T47D (cell line): ENCODE measurements around the gene LAMC3.
A peak's percentile ranks its signal among the peaks of the same experiment; 100 is the strongest.

Source experiments
- DNase-seq, 2 experiments: peaks; one replicate each; pipeline versions ENCODE4 v3.0.0 to v3.0.0-alpha.2; 2011 to 2012; ENCODE audit warnings: low read depth in 1 of 2, low spot score in 1 of 2
- JUND ChIP-seq: IDR thresholded peaks from 2 replicates; pipeline ENCODE4 v1.6.1; 2012; ENCODE audit warnings: low read depth
- in situ Hi-C: cut with HindIII; loops from 2 replicates; pipeline ENCODE4 v1.10.0; 2016; ENCODE audit warnings: low sequenced_read_pairs, low pct_unique_long_range_greater_than_20kb

LAMC3 gene

DNA sequence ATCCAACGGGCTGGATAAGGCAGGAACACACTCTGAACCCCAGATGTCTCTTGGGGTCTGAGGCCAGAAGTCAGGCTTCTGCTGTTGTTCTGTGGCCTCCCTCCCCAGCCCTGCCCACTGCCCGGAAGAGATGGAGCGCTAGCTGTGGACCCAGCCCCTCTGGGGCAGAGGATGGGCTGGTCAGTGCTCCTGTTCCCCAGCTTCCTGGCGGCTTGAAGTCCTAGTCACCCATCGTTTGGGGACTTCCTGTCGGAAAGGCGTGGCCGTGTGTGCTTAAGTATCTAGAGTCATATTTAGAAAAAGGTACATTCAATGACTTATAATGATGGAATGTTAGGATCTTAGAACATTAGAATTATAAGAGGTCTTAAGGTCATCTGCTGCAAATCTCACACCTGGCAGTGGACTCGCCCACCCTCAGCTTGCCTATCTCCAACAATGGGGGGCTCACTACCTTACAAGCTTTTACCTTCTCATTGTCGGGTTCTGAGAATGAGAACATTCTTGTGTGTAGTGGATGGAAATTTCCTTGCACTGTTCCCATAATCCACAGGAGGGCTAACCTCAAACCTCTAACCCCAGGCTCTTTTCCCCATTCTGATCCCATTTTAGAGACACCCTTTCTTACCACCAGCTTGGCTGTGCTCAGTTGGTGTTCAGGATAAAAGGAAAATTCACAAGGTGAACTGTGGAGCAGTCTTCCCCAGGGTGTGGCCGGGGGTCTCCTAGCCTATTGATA lies 74.0 kb downstream of the LAMC3 start:
- no peak for TF ChIP-seq JUND
- no peak for DNase-seq
- in situ Hi-C loops, result no loop called here

DNA sequence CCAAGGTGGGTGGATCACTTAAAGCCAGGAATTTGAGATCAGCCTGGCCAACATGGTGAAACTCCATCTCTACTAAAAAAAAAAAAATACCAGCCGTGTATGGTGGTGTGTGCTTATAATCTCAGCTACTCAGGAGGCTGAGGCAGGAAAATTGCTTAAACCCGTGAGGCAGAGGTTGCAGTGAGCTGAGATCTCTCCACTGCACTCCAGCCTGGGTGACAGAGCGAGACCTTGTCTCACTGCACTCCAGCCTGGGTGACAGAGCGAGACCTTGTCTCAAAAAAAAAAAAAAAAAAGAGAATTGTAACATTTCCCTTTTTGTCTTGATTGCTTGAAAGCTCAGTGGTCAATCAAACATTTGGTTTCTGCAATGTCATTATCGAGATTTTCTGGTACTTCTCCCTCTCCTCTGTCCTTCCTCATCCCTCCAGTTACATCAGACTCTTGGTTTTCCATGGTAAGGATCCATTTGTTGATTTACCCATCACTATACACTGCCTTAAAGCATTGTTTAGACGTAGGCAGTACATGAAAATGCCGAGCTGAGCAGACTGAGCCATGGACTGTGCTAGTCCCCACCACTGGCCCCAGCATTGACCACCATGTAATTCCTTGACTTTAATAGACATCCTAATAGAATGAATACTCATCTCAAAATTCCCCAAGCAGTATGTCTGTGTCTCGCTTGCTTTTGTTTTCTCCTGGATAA lies 75.8 kb downstream of the LAMC3 start:
- in situ Hi-C loops, result no loop called here
- TF ChIP-seq JUND, result no peak
- DNase-seq, result no peak

DNA sequence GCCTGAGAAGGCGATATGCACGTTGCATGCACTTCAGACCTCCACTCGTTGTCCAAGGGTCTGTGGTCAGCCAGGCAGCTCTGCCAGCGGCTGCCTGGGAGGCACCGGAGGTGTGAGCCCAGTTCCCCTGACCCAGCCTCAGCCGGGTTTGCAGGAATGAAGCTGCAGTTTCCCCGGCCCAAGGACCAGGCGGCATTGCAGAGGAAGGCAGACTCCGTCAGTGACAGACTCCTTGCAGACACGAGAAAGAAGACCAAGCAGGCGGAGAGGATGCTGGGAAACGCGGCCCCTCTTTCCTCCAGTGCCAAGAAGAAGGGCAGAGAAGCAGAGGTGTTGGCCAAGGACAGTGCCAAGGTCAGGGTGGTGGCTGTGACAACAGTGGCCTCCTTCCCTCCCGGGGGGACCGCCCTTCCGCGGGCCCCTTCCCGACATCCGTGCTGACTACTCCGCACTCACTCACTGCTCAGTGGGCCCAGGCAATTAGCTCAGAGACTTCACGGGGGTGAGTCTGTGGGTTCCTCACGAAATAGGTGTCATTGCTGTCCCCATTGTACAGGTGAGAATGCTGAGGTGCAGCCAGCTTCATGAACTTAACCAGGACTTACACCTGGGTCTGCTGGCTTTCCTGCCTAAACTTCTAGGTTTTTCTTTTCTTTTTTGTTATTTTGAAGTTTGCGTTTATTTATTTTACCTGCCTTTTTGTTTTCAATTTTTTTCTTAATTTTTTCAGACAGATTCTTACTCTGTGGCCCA lies 76.6 kb downstream of the LAMC3 start:
- no peak for DNase-seq
- TF ChIP-seq JUND, result no peak
- in situ Hi-C loops, result no loop called here

DNA sequence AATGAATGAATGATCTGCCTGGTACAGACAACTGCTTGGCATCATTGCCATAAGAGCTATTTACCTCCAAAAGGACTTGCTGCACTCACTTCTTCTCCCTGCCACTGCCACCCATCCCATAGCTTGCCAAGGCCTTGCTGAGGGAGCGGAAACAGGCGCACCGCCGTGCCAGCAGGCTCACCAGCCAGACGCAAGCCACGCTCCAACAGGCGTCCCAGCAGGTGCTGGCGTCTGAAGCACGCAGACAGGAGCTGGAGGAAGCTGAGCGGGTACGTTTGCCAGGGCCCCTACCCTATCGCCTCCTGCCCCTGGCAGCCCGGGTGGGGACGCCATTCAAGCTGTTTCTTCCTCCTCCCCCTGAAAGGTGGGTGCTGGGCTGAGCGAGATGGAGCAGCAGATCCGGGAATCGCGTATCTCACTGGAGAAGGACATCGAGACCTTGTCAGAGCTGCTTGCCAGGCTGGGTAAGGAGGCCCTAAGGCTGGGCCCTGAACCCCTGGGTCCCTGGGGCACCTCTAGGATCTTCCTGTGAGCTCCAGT lies 78.5 kb downstream of the LAMC3 start:
- no peak for DNase-seq
- in situ Hi-C loops, result no loop called here

DNA sequence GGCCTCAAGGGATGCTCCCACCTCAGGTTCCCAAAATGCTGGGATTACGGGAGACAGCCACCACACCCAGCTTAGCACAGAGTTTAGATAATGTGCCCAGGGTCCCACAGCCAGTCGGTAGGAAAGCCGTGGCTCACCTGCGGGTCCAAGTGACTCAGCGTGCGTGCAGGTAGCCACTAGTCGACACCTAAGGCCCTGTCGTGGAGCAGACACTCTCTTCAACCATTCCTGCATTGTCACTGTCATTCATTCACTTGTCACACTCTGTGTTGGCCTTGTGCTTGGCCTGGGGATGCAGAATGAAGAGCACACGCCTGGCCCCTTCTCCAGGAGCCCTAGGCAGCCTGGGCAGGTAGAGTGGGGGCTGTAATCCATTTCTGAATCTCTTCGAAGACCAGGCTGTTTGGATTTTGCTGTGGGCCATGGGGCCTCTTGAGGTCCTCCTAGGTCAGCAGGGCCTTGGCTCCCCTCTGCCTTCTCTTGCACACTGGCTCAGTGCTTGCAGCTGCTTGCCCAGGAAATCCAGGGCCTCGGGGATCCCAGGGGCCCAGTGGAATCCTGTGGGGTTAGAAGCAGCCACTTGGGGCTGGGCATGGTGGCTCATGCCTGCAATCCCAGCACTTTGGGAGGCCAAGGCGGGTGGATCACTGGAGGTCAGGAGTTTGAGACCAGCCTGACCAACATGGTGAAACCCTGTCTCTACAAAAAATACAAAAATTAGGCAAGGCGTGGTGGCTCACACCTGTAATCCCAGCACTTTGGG lies 81.2 kb downstream of the LAMC3 start:
- DNase-seq, result no peak
- TF ChIP-seq JUND, result no peak
- in situ Hi-C loops, result no loop called here

More for the DNA sequence above, 78.5 kb downstream of the LAMC3 start:
- TF ChIP-seq JUND, result no peak

DNA sequence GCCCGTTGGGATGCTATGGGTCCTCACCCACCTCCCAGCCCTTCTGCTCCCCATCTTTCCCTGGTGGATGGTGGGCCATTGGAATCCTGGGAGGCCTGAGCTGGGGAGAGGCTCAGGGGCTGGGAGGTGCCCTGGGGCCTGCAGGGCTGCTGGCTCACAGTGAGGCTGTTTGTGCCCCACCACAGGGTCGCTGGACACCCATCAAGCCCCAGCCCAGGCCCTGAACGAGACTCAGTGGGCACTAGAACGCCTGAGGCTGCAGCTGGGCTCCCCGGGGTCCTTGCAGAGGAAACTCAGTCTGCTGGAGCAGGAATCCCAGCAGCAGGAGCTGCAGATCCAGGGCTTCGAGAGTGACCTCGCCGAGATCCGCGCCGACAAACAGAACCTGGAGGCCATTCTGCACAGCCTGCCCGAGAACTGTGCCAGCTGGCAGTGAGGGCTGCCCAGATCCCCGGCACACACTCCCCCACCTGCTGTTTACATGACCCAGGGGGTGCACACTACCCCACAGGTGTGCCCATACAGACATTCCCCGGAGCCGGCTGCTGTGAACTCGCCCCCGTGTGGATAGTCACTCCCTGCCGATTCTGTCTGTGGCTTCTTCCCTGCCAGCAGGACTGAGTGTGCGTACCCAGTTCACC lies 82.5 kb downstream of the LAMC3 start:
- no peak for DNase-seq
- in situ Hi-C loops, result no loop called here
- TF ChIP-seq JUND, result no peak

DNA sequence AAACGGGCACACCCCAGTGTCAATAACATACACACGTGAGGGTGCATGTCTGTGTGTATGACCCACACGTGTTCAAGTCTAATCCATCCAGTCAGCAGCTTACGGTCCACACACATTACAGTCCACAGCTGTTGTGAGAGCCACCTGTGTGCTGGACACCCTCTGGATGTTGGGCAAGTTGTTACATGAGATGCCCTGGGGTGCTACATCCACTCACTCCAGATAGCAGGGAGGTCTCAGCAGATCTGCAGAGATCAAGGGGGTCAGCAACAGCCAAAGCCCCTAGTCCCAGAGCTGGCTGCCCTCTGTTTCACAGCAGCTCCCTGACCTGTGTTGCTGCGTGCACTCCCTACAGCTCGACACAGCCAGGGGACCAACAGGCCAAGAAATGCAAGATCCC lies 83.1 kb downstream of the LAMC3 start:
- no peak for TF ChIP-seq JUND
- DNase-seq, result no peak
- in situ Hi-C loops, result no loop called here

DNA sequence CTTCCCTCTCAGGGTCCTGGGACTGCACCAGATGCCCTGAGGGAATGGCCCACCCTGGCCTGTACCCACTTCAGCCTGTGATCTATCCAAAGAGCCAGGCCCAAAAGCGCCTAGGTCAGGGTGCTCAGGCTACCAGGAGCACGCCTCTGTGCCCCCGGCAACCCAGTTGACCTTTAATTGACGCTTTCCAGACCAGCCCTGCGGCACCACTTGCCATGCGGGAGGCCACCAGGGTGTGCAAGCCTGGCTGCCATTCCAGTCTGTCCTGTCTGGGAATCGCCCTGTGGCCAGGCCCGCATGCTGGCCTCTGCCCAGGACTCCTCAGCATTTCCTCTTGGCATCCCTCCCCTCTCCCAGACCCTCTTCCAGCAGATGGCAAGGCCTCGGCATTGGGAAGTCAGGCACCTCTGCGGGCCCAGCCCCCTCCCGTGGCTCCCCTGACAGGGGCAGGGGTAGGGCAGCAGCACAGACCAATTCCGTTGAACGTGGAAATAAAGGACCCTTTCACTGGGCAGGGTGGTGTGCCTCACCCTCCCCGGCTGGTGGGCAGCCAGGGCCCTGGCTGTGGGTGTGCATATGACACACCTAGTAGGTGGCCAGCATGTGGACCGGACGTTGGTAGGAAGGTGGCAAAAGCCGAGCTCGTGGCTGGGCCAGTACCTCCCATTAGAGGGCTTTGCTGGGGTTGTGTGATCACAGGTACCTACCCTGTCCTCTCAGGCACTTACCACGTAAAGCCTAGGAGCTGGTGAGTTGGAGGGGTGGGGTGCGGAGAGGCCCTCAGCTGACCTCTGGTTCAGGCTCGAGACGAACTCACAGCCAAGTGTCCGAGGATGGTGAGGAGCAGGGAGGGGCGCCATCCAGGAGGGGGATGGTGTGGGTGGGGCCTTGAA lies 83.8 kb downstream of the LAMC3 start:
- in situ Hi-C loops, result no loop called here
- DNase-seq, result peak; percentile 77 to 85
- no peak for TF ChIP-seq JUND

DNA sequence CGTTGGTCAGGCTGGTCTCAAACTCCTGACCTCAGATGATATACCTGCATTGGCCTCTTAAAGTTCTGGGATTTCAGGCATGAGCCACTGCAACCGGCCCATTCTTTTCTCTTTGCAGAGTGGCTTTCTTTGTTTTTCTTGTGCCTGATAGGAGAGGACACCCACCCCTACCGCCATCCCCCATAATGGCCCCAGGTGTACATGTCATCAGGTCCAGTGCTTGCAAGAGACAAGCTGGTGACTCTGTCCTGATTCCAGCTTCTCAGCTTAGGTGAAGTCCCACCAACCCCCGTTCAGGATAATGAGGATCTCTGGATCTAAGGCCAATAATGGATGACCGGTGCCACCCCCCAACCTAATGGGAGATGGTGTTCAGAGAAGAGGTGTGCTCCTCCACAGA lies 85.0 kb downstream of the LAMC3 start:
- no peak for TF ChIP-seq JUND
- DNase-seq, result no peak
- in situ Hi-C loops, result no loop called here

DNA sequence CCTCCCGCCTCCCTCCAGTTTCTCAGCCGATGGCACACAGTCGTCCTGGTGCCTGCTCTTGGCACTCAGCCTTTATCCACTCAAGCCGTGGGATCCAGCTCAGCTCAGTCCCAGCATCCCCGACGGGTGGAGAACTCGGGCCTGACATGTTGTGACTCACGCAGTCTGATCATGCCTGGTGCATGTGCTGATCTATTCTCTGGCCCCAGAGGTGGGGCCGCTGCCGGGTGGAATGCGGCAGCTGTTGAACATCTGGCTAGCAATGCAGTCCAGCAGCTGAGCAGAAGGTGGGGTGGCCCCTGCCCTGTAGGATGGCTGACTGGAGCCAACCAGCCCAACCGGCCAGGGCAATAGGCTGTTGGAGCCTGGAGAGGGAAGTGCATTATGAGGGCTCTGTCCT lies 85.6 kb downstream of the LAMC3 start:
- in situ Hi-C loops, result no loop called here
- no peak for DNase-seq
- TF ChIP-seq JUND, result no peak
